GM19351 (cell line): ENCODE results near the gene CITED2.
A peak's percentile ranks its signal among the peaks of the same experiment; 100 is the strongest.
"Not testable (repeated sequence)": the region's sequence is repeated elsewhere in the genome, so short reads cannot be mapped to it uniquely, and the experiment has no call there.

Experiments used
- ATAC-seq: cut with Tn5 transposase; IDR thresholded peaks from one replicate; pipeline ENCODE4 v1.9.1; 2021; ENCODE audit warnings: mild to moderate bottlenecking, moderate library complexity; ENCODE audit not compliant: unreplicated experiment

The CITED2 gene

GRCh38 chr6:139367810-139368351, 6.6 kb downstream of the CITED2 start:
- ATAC-seq: no peak

- ATAC-seq: no peak
Observed at GRCh38 chr6:139364982-139365379, 9.5 kb downstream of the CITED2 start.

GRCh38 chr6:139364302-139364981, 10.0 kb downstream of the CITED2 start:
- peak; percentile 47 for ATAC-seq

GRCh38 chr6:139363797-139364196, 10.7 kb downstream of the CITED2 start:
- not testable (repeated sequence) for ATAC-seq

GRCh38 chr6:139363123-139363522, 11.3 kb downstream of the CITED2 start:
- ATAC-seq: not testable (repeated sequence)

GRCh38 chr6:139361211-139361610, 13.2 kb downstream of the CITED2 start:
- no peak for ATAC-seq

GRCh38 chr6:139356924-139357323, 17.5 kb downstream of the CITED2 start:
- ATAC-seq: no peak

- ATAC-seq: no peak
Observed at GRCh38 chr6:139355777-139356445, 18.5 kb downstream of the CITED2 start.

- no peak for ATAC-seq
Observed at GRCh38 chr6:139355172-139355571, 19.3 kb downstream of the CITED2 start.

- ATAC-seq: no peak
Observed at GRCh38 chr6:139354189-139354588, 20.3 kb downstream of the CITED2 start.

- ATAC-seq: no peak
Observed at GRCh38 chr6:139349464-139350020, 24.9 kb downstream of the CITED2 start.

GRCh38 chr6:139346392-139346791, 28.1 kb downstream of the CITED2 start:
- ATAC-seq: no peak

GRCh38 chr6:139344186-139344963, 30.1 kb downstream of the CITED2 start:
- ATAC-seq: no peak

- ATAC-seq: no peak
Observed at GRCh38 chr6:139343052-139343750, 31.2 kb downstream of the CITED2 start.

GRCh38 chr6:139341060-139341459, 33.4 kb downstream of the CITED2 start:
- no peak for ATAC-seq

GRCh38 chr6:139338795-139339194, 35.7 kb downstream of the CITED2 start:
- ATAC-seq: no peak

GRCh38 chr6:139337830-139338229, 36.6 kb downstream of the CITED2 start:
- ATAC-seq: no peak

- ATAC-seq: no peak
Observed at GRCh38 chr6:139337001-139337400, 37.4 kb downstream of the CITED2 start.

- ATAC-seq: no peak
Observed at GRCh38 chr6:139336488-139336887, 38.0 kb downstream of the CITED2 start.

GRCh38 chr6:139335447-139336210, 38.8 kb downstream of the CITED2 start:
- no peak for ATAC-seq
